Measurements from ENCODE around the gene COL6A3. TPM values are rescaled to one million over a fixed set of nuclear protein-coding genes. Genes with fewer than 3 reads are reported as not detected.

The COL6A3 gene
- total RNA-seq, 2 experiments from 2014 or later = 0.19 to 0.45 TPM

GRCh38 chr2:237282568-237283128, 131.3 kb downstream of the COL6A3 start:
- Mint-ChIP-seq H3K27ac (no peak overlapping the region), H3K4me1 (no peaks in the 10 kb centered on the region)

DNA sequence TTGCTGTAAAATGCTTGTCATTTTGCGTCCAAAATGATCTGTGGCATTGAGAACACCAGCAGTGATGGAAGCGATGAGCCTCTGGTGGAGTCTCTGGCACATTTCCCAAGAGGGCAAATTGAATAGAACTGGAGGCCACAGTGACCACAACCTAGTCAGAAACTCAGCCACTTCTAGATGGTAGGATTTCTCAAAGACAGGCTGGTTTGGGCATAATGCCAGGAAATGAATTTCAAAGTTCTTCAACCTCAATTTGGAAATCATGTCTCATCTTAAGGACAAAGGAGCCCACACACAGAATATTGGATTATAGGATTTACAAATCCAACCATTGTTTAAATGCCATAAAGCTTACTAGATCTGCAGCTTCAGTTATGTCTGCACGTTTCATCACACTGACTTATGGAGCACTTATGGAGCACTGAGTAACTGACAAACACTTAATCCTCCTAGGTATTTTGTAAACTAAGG, 132.1 kb downstream of the COL6A3 start:
- DNase-seq (no peak), ATAC-seq (ENCODE audit: low read depth) (no peak)
- POLR2A ChIA-PET = no interaction called here
- no peak overlapping the region for H3K27ac Mint-ChIP-seq
- no peaks in the 10 kb centered on the region for H3K36me3 Mint-ChIP-seq
- H3K9me3 Mint-ChIP-seq = no peaks in the 10 kb centered on the region
- peaks cover 11% of the 10 kb centered on the region for H3K27me3 Mint-ChIP-seq
- H3K4me1 Mint-ChIP-seq = no peaks in the 10 kb centered on the region
- H3K4me3 Mint-ChIP-seq = no peak overlapping the region

More at GRCh38 chr2:237282568-237283128, 131.3 kb downstream of the COL6A3 start:
- Mint-ChIP-seq H3K27me3 (peaks cover 14% of the 10 kb centered on the region), H3K36me3 (no peaks in the 10 kb centered on the region), H3K9me3 (no peaks in the 10 kb centered on the region), H3K4me3 (no peak overlapping the region)
- POLR2A ChIA-PET = no interaction called here
- no peak for DNase-seq
- no peak for ATAC-seq (ENCODE audit: low read depth)

GRCh38 chr2:237280939-237281338, 133.0 kb downstream of the COL6A3 start:
- Mint-ChIP-seq H3K4me3 (no peak overlapping the region), H3K4me1 (no peaks in the 10 kb centered on the region), H3K36me3 (no peaks in the 10 kb centered on the region), H3K27me3 (peaks cover 13% of the 10 kb centered on the region), H3K27ac (no peak overlapping the region), H3K9me3 (no peaks in the 10 kb centered on the region)
- ATAC-seq (ENCODE audit: low read depth) = no peak
- POLR2A ChIA-PET = no interaction called here
- no peak for DNase-seq

DNA sequence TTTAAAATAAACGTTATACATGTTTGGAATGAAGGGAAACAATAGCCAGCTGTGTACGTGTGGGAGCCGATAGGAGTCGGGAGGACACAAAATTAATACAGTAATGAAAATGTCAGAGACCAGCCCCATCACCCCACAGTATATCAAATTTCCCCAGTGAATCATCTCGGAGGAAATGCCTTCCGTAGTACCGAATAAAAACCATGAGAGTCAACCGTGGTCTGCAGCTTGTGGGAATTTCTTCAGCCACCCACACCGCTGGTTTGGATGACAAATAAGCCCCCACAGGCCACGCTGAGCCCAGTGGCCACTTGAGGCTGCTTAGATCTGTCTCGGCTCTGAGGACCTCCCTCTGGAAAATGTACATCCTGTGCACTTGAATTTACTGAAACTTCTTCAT, 133.7 kb downstream of the COL6A3 start:
- Mint-ChIP-seq H3K9me3 (no peaks in the 10 kb centered on the region), H3K4me3 (no peak overlapping the region), H3K4me1 (no peaks in the 10 kb centered on the region), H3K27me3 (peaks cover 14% of the 10 kb centered on the region), H3K27ac (no peak overlapping the region), H3K36me3 (no peaks in the 10 kb centered on the region)
- POLR2A ChIA-PET = no interaction called here
- ATAC-seq (ENCODE audit: low read depth) (no peak), DNase-seq (no peak)

- DNase-seq = no peak
- H3K27ac Mint-ChIP-seq = no peak overlapping the region
- no peak overlapping the region for H3K4me3 Mint-ChIP-seq
- H3K4me1 Mint-ChIP-seq = no peaks in the 10 kb centered on the region
- no peak for ATAC-seq (ENCODE audit: low read depth)
- H3K9me3 Mint-ChIP-seq = no peaks in the 10 kb centered on the region
- peaks cover 14% of the 10 kb centered on the region for H3K27me3 Mint-ChIP-seq
- POLR2A ChIA-PET = no interaction called here
- H3K36me3 Mint-ChIP-seq = no peaks in the 10 kb centered on the region
Measured at GRCh38 chr2:237279012-237279768, 134.8 kb downstream of the COL6A3 start.

DNA sequence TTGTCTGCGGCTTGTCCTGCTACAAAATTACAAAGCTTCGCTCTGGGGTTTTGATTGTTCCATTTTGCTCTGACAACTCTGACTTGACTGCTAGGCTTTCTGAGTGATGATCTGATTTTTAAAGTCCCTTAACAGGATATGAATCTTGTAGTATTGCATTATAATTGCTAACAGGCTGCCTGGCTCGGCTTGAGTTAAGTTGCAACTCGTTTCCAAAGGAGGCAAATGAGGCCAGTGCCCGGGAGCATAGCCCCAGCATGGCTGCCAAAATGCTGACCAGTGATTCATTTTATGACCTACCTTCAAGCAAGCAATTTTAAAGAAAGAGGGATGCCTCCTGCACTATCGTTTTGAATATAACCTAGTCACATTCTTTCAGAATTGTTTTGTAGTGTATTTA, 135.4 kb downstream of the COL6A3 start:
- no peak for ATAC-seq (ENCODE audit: low read depth)
- POLR2A ChIA-PET = no interaction called here
- H3K36me3 Mint-ChIP-seq = no peaks in the 10 kb centered on the region
- no peak for DNase-seq
- no peak overlapping the region for H3K4me3 Mint-ChIP-seq
- H3K27me3 Mint-ChIP-seq = peaks cover 14% of the 10 kb centered on the region
- no peaks in the 10 kb centered on the region for H3K4me1 Mint-ChIP-seq
- H3K27ac Mint-ChIP-seq = no peak overlapping the region
- no peaks in the 10 kb centered on the region for H3K9me3 Mint-ChIP-seq

DNA sequence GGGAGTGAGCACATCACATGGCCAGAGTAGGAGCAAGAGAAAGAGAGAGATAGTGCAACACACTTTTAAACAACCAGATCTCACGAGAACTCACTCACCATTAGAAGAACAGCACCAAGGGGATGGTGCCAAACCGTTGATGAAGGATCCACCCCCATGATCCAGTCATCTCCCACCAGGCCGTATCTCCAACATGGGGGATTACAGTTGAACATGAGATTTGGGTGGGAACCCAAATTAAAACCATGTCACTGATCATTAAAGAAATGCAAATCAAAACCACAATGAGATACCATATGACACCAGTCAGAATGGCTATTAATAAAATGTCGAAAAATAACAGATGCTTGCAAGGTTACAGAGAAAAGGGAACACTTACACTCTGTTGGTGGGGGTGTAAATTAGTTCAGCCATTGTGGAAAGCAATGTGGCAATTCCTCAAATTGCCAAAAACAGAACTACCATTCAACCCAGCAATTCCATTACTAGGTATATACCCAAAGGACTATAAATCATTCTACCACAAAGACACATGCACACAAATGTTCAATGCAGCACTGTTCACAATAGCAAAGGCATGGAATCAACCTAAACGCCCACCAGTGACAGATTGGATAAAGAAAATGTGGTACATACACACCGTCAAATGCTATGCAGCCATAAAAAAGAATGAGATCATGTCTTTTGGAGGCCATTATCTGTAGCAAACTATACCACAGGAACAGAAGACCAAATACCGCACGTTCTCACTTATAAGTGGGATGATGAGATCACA, 137.1 kb downstream of the COL6A3 start:
- Mint-ChIP-seq H3K4me1 (no peaks in the 10 kb centered on the region), H3K4me3 (no peak overlapping the region), H3K9me3 (no peaks in the 10 kb centered on the region), H3K27me3 (peaks cover 14% of the 10 kb centered on the region), H3K36me3 (no peaks in the 10 kb centered on the region), H3K27ac (no peak overlapping the region)
- no peak for ATAC-seq (ENCODE audit: low read depth)
- POLR2A ChIA-PET = no interaction called here
- no peak for DNase-seq

Other genes starting within 250 kb of the COL6A3 start
- not detected for gene MLPH, start 73.1 kb upstream of the COL6A3 start, total RNA-seq
- not detected for gene PRLH, start 152.4 kb upstream of the COL6A3 start, total RNA-seq
- not detected for gene RAB17, start 176.6 kb upstream of the COL6A3 start, total RNA-seq
- gene LRRFIP1, start 213.4 kb upstream of the COL6A3 start, total RNA-seq = 100 to 1,000 TPM; 158 to 164 TPM